Keratinocyte (primary cell): ENCODE data around the gene KCNQ2. TPM values are rescaled to one million over a fixed set of nuclear protein-coding genes. Genes with fewer than 3 reads are reported as not detected.

Source experiments
- DNase-seq: peaks from one replicate; pipeline ENCODE4 v3.0.0-alpha.2; 2011; ENCODE audit warnings: low read depth, missing footprints, low spot score
- FAIRE-seq: peaks from 2 replicates; lab custom pipeline; 2011; peaks lifted over from hg19 to GRCh38; lab: Jason Lieb, UNC
- H2AFZ ChIP-seq: 2 replicates; pipeline ENCODE4 v1.6.0; 2012; ENCODE audit warnings: low read length, control low read depth, inconsistent platforms; ENCODE audit not compliant: control insufficient read depth
- H3K27ac ChIP-seq: 2 replicates; pipeline ENCODE4 v1.5.1; 2011; ENCODE audit warnings: low read length; ENCODE audit not compliant: control insufficient read depth, insufficient read depth
- H3K27me3 ChIP-seq: 3 replicates; pipeline ENCODE4 v1.6.0; 2011; ENCODE audit warnings: low read length; ENCODE audit not compliant: control insufficient read depth, insufficient read depth; ENCODE audit errors: extremely low read depth
- H3K36me3 ChIP-seq, 2 experiments: 2 replicates in 1 of 2; 3 replicates in 1 of 2; pipeline ENCODE4 v1.5.1; 2011; ENCODE audit warnings: low read length in 2 of 2, mild to moderate bottlenecking in 1 of 2; ENCODE audit not compliant: control insufficient read depth in 2 of 2, insufficient read depth in 2 of 2; ENCODE audit errors: extremely low read depth in 1 of 2
- H3K4me1 ChIP-seq: 3 replicates; pipeline ENCODE4 v1.5.1; 2011; ENCODE audit warnings: low read length; ENCODE audit not compliant: control insufficient read depth, insufficient read depth; ENCODE audit errors: extremely low read depth
- H3K4me2 ChIP-seq: 3 replicates; pipeline ENCODE4 v1.6.0; 2011; ENCODE audit warnings: low read depth, low read length; ENCODE audit not compliant: control insufficient read depth, insufficient read depth; ENCODE audit errors: extremely low read depth
- H3K4me3 ChIP-seq, 3 experiments: fragments of 200-600 bp in 1 of 3; sonication (generic) in 1 of 3; 2 replicates in 2 of 3; 3 replicates in 1 of 3; pipeline ENCODE4 v1.5.1; 2011 to 2016; ENCODE audit warnings: low read length in 3 of 3, mild to moderate bottlenecking in 3 of 3, control low read depth in 2 of 3, inconsistent platforms in 1 of 3, low read depth in 1 of 3, mixed read lengths in 1 of 3, mixed run types in 1 of 3, moderate library complexity in 1 of 3; ENCODE audit not compliant: control insufficient read depth in 2 of 3, insufficient read depth in 2 of 3; ENCODE audit errors: extremely low read depth in 1 of 3
- H3K79me2 ChIP-seq: 2 replicates; pipeline ENCODE4 v1.6.0; 2012; ENCODE audit warnings: low read length; ENCODE audit not compliant: control insufficient read depth, insufficient read depth
- H3K9ac ChIP-seq: 3 replicates; pipeline ENCODE4 v1.6.0; 2011; ENCODE audit warnings: low read length; ENCODE audit not compliant: control insufficient read depth, insufficient read depth; ENCODE audit errors: extremely low read depth
- H3K9me1 ChIP-seq: 3 replicates; pipeline ENCODE4 v1.6.0; 2011; ENCODE audit warnings: low read length; ENCODE audit not compliant: control insufficient read depth, insufficient read depth; ENCODE audit errors: extremely low read depth
- H3K9me3 ChIP-seq: 2 replicates; pipeline ENCODE4 v1.5.1; 2012; ENCODE audit warnings: low read depth, low read length; ENCODE audit not compliant: control insufficient read depth
- H4K20me1 ChIP-seq: 3 replicates; pipeline ENCODE4 v1.6.0; 2011; ENCODE audit warnings: low read length; ENCODE audit not compliant: control insufficient read depth, insufficient read depth; ENCODE audit errors: extremely low read depth
- CTCF ChIP-seq, 3 experiments: IDR thresholded peaks in 1 of 3; conservative IDR thresholded peaks in 1 of 3; optimal IDR thresholded peaks in 1 of 3; 2 replicates in 2 of 3; 3 replicates in 1 of 3; pipeline versions ENCODE3 to v1.5.1; 2011; ENCODE audit warnings: low read length in 3 of 3, mild to moderate bottlenecking in 3 of 3, moderate library complexity in 2 of 3, control low read depth in 1 of 3, inconsistent platforms in 1 of 3; ENCODE audit not compliant: insufficient read depth in 2 of 3; ENCODE audit errors: extremely low read depth in 1 of 3
- EZH2 ChIP-seq: IDR thresholded peaks from one replicate; pipeline ENCODE4 v1.6.1; 2012; ENCODE audit warnings: inconsistent platforms, mild to moderate bottlenecking, low read length, moderate library complexity
- dilution Hi-C: fragments of 300-500 bp; cut with MboI; formaldehyde crosslinking; loops from one replicate; pipeline ENCODE4 v1.7.0; 2020; ENCODE audit warnings: low sequenced_read_pairs; ENCODE audit not compliant: extremely low pct_ligation_motif_present
- polyA plus RNA-seq, 5 experiments: library from polyadenylated mRNA; depleted of rRNA in 3 of 5; stranded (reverse) in 3 of 5; stranded (forward) in 1 of 5; unstranded in 1 of 5; fragments of >200 nt; gene quantifications; 1 replicate in 1 of 5; 2 replicates in 3 of 5; 3 replicates in 1 of 5; pipeline versions ENCODE4 v1.2.1 to v1.2.3, GENCODE V29; 2011 to 2012; ENCODE audit warnings: missing spikeins in 2 of 5, low read depth in 1 of 5, low replicate concordance in 1 of 5

The KCNQ2 gene
- polyA plus RNA-seq, 1 donor (not counting 4 experiments of a cell fraction or from before 2014, with no cell fraction given): not detected

- H3K4me1 ChIP-seq: no peaks in the 10 kb centered on the region
- no peak overlapping the region for H3K9ac ChIP-seq
- no peak overlapping the region for H3K4me2 ChIP-seq
- no peaks in the 10 kb centered on the region for H3K36me3 ChIP-seq
- TF ChIP-seq CTCF (optimal IDR thresholded peaks at IDR 0.05 in 1 of 3, IDR thresholded peaks at IDR 0.05 in 1 of 3, conservative IDR thresholded peaks at IDR 0.05 in 1 of 3; ENCODE audit: extremely low read depth in 1 of 3, insufficient read depth in 2 of 3, low read length in 3 of 3) (no peak), EZH2 (peak; percentile 47)
- H3K9me3 ChIP-seq: no peaks in the 10 kb centered on the region
- dilution Hi-C loops: no loop called here
- no peaks in the 10 kb centered on the region for H3K79me2 ChIP-seq
- H2AFZ ChIP-seq: no peak overlapping the region
- H3K27ac ChIP-seq: no peak overlapping the region
- H4K20me1 ChIP-seq: no peaks in the 10 kb centered on the region
- no peak for DNase-seq
- FAIRE-seq: no peak
- H3K4me3 ChIP-seq: no peak overlapping the region
- H3K27me3 ChIP-seq: peaks cover 51% of the 10 kb centered on the region
- no peaks in the 10 kb centered on the region for H3K9me1 ChIP-seq
Observed at GRCh38 chr20:63487116-63487764, 14.8 kb upstream of the KCNQ2 start.

DNA sequence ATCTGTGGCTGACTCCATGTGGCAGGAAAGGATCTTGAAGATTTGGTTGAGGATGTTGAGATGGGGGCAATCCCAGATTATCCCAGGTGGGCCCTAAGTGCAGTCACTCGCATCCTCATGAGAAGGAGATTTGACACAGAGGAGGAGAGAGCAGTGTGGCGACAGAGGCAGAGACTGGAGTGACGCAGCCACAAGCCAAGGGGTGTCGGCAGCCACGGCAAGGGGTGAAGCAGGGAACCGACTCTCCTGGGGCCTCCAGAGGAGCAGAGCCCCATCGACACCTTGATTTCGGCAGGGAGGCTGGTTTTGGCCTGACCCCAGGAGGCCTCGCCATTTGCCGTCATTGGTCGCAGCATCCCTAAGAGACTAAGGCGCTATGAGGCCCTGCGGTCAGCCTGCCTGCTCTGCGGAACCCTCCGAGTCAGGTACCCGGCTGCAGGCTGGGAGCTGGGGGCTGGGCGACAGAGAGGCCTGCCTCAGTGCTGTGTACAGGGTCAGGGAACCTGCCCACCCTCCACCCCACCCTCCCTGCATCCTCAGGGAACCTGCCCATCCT is 13.9 kb upstream of the KCNQ2 start:
- Histone ChIP-seq H4K20me1 (no peaks in the 10 kb centered on the region), H3K4me1 (no peaks in the 10 kb centered on the region), H3K4me3 (no peak overlapping the region), H3K9me1 (no peaks in the 10 kb centered on the region), H3K9ac (no peak overlapping the region), H3K79me2 (no peaks in the 10 kb centered on the region), H3K36me3 (no peaks in the 10 kb centered on the region), H3K9me3 (no peaks in the 10 kb centered on the region), H3K27ac (no peak overlapping the region), H3K4me2 (no peak overlapping the region), H2AFZ (no peak overlapping the region), H3K27me3 (peaks cover 59% of the 10 kb centered on the region)
- dilution Hi-C loops: no loop called here
- DNase-seq: no peak
- FAIRE-seq: no peak
- TF ChIP-seq EZH2: no peak
- TF ChIP-seq CTCF (optimal IDR thresholded peaks at IDR 0.05 in 1 of 3, IDR thresholded peaks at IDR 0.05 in 1 of 3, conservative IDR thresholded peaks at IDR 0.05 in 1 of 3; ENCODE audit: extremely low read depth in 1 of 3, insufficient read depth in 2 of 3, low read length in 3 of 3): no peak
